ENCODE data around the gene ZFY. TPM values are rescaled to one million over a fixed set of nuclear protein-coding genes. Genes with fewer than 3 reads are reported as not detected.

Gene ZFY
- total and polyA plus RNA-seq, 2 of the 13 experiments (the other 11 are each of a cell fraction or from before 2014, with no cell fraction given), result 3.3 to 17.1 TPM

DNA sequence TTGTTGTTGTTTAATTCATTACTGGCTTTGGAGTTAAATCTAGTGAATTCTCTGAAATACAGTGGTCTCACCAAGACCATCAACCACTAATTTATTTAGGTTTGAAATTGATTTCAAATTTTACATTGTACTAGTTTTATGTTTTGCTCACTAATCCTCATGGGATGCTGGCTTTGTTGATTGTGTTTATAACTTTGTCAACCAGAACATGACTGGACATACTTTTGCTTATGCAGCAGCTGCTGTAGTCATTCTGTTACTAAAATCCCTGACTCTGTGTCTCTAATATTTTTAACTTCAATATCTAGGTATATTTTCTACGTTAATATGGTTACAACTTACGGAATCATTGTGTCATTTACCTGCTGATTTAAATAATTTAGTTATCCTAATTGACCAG is 26.9 kb downstream of the ZFY start:
- intact Hi-C loops (cut with micrococcal nuclease; ENCODE audit: unreplicated experiment), result no loop called here
- FAIRE-seq, result no peak

DNA sequence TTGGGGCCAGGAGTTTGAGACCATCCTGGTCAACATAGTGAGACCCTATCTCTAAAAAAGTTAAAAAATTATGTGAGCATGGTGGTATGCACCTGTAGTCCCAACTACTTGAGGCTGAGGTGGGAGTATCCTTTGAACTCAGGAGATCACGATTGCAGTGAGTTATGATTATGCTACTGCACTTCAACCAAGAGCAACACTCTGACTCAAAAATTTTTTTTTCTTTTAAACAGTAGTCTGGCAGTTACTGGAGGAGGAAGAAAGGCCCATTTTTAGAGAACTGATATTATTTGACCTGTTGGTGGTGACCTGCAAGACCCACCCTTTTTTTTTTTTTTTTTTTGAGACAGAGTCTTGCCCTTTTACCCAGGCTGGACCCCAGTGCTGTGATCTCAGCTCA is 29.6 kb downstream of the ZFY start:
- H3K27me3 ChIP-seq (ENCODE audit: control insufficient read depth in 1 of 2, insufficient read depth in 2 of 2, low read length in 2 of 2), result no peaks in the 10 kb centered on the region
- no TSS peak for BruUV-seq (replicated peaks)

More for the DNA sequence above, 26.9 kb downstream of the ZFY start:
- H3K79me2 ChIP-seq (ENCODE audit: insufficient read depth, low read length), result peaks cover 5% of the 10 kb centered on the region
- peaks cover 0 to 4% of the 10 kb centered on the region in 2 experiments; a peak in 3 of 5 replicates for H3K36me3 ChIP-seq (replicated peaks in 1 of 2; ENCODE audit: control insufficient read depth in 1 of 2, insufficient read depth in 2 of 2, low read length in 2 of 2)
- H3K27ac ChIP-seq (ENCODE audit: extremely low read length, insufficient read depth, low read length), result no peak overlapping the region
- ChIA-PET POLR2A (no interaction called here), CTCF (ENCODE audit: low intra/inter-chr PET ratio, low total read pairs) (no interaction called here)
- H3K27me3 ChIP-seq (ENCODE audit: control insufficient read depth in 1 of 2, insufficient read depth in 2 of 2, low read length in 2 of 2), result no peaks in the 10 kb centered on the region
- H3K4me1 ChIP-seq (ENCODE audit: insufficient read depth, low read length), result no peaks in the 10 kb centered on the region
- BruUV-seq (replicated peaks), result no TSS peak
- H2AFZ ChIP-seq (ENCODE audit: low read length), result no peak overlapping the region
- H3K9ac ChIP-seq (ENCODE audit: insufficient read depth, low read depth, low read length), result no peak overlapping the region
- WGBS (ENCODE audit: low lambda C conversion rate), result 100% methylated on average over 2 of the region's 2 CpGs
- no peak overlapping the region for H3K4me2 ChIP-seq (ENCODE audit: low read depth, low read length)
- no peak overlapping the region for H3K4me3 ChIP-seq (replicated peaks in 1 of 3; ENCODE audit: insufficient read depth in 1 of 3, low read depth in 2 of 3, low read length in 3 of 3)
- in situ Hi-C loops (cut with HindIII; ENCODE audit: extremely low pct_ligation_motif_present, low pct_unique_long_range_greater_than_20kb), result no loop called here
- no peak for DNase-seq (ENCODE audit: low spot score)
- no peak for ATAC-seq
- no peaks in the 10 kb centered on the region for H3K9me3 ChIP-seq (ENCODE audit: low read length)
- no peaks in the 10 kb centered on the region for H4K20me1 ChIP-seq (ENCODE audit: insufficient read depth, low read length)
- TF ChIP-seq ZSCAN30 (CRISPR knock-in tag; IDR thresholded peaks at IDR 0.05) (no peak), HOXA7 (CRISPR knock-in tag; IDR thresholded peaks at IDR 0.05) (no peak), ZNF549 (CRISPR knock-in tag; IDR thresholded peaks at IDR 0.05) (no peak), ZNF101 (CRISPR knock-in tag; IDR thresholded peaks at IDR 0.05; ENCODE audit: borderline replicate concordance, low read depth) (no peak), DNMT3B (CRISPR knock-in tag; conservative IDR thresholded peaks at IDR 0.05) (no peak), ZNF468 (CRISPR knock-in tag; IDR thresholded peaks at IDR 0.05) (no peak), ZNF547 (CRISPR knock-in tag; IDR thresholded peaks at IDR 0.05) (no peak), ZFP41 (CRISPR knock-in tag; IDR thresholded peaks at IDR 0.05; ENCODE audit: borderline replicate concordance) (no peak), ZFP37 (CRISPR knock-in tag; IDR thresholded peaks at IDR 0.05; ENCODE audit: borderline replicate concordance) (no peak), THYN1 (CRISPR knock-in tag; IDR thresholded peaks at IDR 0.05; ENCODE audit: borderline replicate concordance, low read depth) (no peak), ZNF260 (CRISPR knock-in tag; IDR thresholded peaks at IDR 0.05; ENCODE audit: borderline replicate concordance, low read depth) (no peak), HNF4A (CRISPR knock-in tag; IDR thresholded peaks at IDR 0.05) (no peak), MED8 (CRISPR knock-in tag; IDR thresholded peaks at IDR 0.05; ENCODE audit: insufficient replicate concordance) (no peak), NFE2 (CRISPR knock-in tag; IDR thresholded peaks at IDR 0.05) (no peak), ADNP (CRISPR knock-in tag; IDR thresholded peaks at IDR 0.05) (no peak)
- TF ChIP-seq, protein P1, sequence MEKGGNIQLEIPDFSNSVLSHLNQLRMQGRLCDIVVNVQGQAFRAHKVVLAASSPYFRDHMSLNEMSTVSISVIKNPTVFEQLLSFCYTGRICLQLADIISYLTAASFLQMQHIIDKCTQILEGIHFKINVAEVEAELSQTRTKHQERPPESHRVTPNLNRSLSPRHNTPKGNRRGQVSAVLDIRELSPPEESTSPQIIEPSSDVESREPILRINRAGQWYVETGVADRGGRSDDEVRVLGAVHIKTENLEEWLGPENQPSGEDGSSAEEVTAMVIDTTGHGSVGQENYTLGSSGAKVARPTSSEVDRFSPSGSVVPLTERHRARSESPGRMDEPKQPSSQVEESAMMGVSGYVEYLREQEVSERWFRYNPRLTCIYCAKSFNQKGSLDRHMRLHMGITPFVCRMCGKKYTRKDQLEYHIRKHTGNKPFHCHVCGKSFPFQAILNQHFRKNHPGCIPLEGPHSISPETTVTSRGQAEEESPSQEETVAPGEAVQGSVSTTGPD (CRISPR knock-in tag; IDR thresholded peaks at IDR 0.05), result no peak

More for the DNA sequence above, 29.6 kb downstream of the ZFY start:
- 100% methylated on average over 1 of the region's 1 CpG for WGBS (ENCODE audit: low lambda C conversion rate)
- Histone ChIP-seq H4K20me1 (ENCODE audit: insufficient read depth, low read length) (no peaks in the 10 kb centered on the region), H3K4me3 (replicated peaks in 1 of 3; ENCODE audit: insufficient read depth in 1 of 3, low read depth in 2 of 3, low read length in 3 of 3) (no peak overlapping the region), H3K4me1 (ENCODE audit: insufficient read depth, low read length) (no peaks in the 10 kb centered on the region), H3K4me2 (ENCODE audit: low read depth, low read length) (no peak overlapping the region), H3K27ac (ENCODE audit: extremely low read length, insufficient read depth, low read length) (no peak overlapping the region), H2AFZ (ENCODE audit: low read length) (no peak overlapping the region), H3K36me3 (replicated peaks in 1 of 2; ENCODE audit: control insufficient read depth in 1 of 2, insufficient read depth in 2 of 2, low read length in 2 of 2) (peaks cover 0 to 2% of the 10 kb centered on the region in 2 experiments; a peak in 1 of 5 replicates), H3K9me3 (ENCODE audit: low read length) (no peaks in the 10 kb centered on the region), H3K9ac (ENCODE audit: insufficient read depth, low read depth, low read length) (no peak overlapping the region), H3K79me2 (ENCODE audit: insufficient read depth, low read length) (peaks cover 5% of the 10 kb centered on the region)
- TF ChIP-seq ZNF547 (CRISPR knock-in tag; IDR thresholded peaks at IDR 0.05), result no peak
- TF ChIP-seq ZNF431 (CRISPR knock-in tag; IDR thresholded peaks at IDR 0.05; ENCODE audit: borderline replicate concordance, low read depth), result no peak
- TF ChIP-seq TEAD2 (CRISPR knock-in tag; IDR thresholded peaks at IDR 0.05), result no peak
- TF ChIP-seq, protein P2, sequence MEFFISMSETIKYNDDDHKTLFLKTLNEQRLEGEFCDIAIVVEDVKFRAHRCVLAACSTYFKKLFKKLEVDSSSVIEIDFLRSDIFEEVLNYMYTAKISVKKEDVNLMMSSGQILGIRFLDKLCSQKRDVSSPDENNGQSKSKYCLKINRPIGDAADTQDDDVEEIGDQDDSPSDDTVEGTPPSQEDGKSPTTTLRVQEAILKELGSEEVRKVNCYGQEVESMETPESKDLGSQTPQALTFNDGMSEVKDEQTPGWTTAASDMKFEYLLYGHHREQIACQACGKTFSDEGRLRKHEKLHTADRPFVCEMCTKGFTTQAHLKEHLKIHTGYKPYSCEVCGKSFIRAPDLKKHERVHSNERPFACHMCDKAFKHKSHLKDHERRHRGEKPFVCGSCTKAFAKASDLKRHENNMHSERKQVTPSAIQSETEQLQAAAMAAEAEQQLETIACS (CRISPR knock-in tag; IDR thresholded peaks at IDR 0.05), result no peak
- TF ChIP-seq BORCS8-MEF2B (CRISPR knock-in tag; IDR thresholded peaks at IDR 0.05), result no peak
- TF ChIP-seq POLR2AphosphoS2 (IDR thresholded peaks at IDR 0.05; ENCODE audit: low read depth, low read length), result no peak
- TF ChIP-seq ZNF883 (CRISPR knock-in tag; IDR thresholded peaks at IDR 0.05; ENCODE audit: not compliant biosample characterization), result no peak
- no peak for TF ChIP-seq MZF1 (CRISPR knock-in tag; IDR thresholded peaks at IDR 0.05; ENCODE audit: borderline replicate concordance)
- no peak for TF ChIP-seq SAP130 (CRISPR knock-in tag; IDR thresholded peaks at IDR 0.05; ENCODE audit: low read depth)
- TF ChIP-seq TCF7L2 (IDR thresholded peaks at IDR 0.05; ENCODE audit: low read depth, low read length), result no peak
- no peak for TF ChIP-seq MED8 (CRISPR knock-in tag; IDR thresholded peaks at IDR 0.05; ENCODE audit: insufficient replicate concordance)
- DNase-seq (ENCODE audit: low spot score) (no peak), ATAC-seq (no peak), FAIRE-seq (no peak)
- in situ Hi-C loops (cut with HindIII; ENCODE audit: extremely low pct_ligation_motif_present, low pct_unique_long_range_greater_than_20kb), result no loop called here
- intact Hi-C loops (cut with micrococcal nuclease; ENCODE audit: unreplicated experiment), result no loop called here
- CTCF ChIA-PET (ENCODE audit: low intra/inter-chr PET ratio, low total read pairs), result no interaction called here
- POLR2A ChIA-PET, result no interaction called here

Measured in HepG2 (cell line).